Left lung (tissue), 10 donors: ENCODE measurements around the gene PRICKLE4. TPM values are rescaled to one million over a fixed set of nuclear protein-coding genes. Genes with fewer than 3 reads are reported as not detected.
"Not testable (repeated sequence)": the region's sequence is repeated elsewhere in the genome, so short reads cannot be mapped to it uniquely, and the experiment has no call there.

Experiments used
- ATAC-seq: fragments of 200-7000 bp; cut with Tn5 transposase; one replicate; pipeline ENCODE4 v1.9.1; 2020; ENCODE audit warnings: moderate library complexity
- DNase-seq, 4 donors: peaks; one replicate each; pipeline ENCODE4 v3.0.0-alpha.2; 2013 to 2020
- H3K27ac ChIP-seq, 2 donors: fragments of 200-600 bp; sonication (generic) in 1 of 2; one replicate each; pipeline versions ENCODE4 v1.5.0 to v1.8.0; 2020 to 2021
- H3K27me3 ChIP-seq, 2 donors: fragments of 200-600 bp; sonication (generic) in 1 of 2; one replicate each; pipeline versions ENCODE4 v1.5.0 to v1.8.0; 2020 to 2021
- H3K36me3 ChIP-seq, 2 donors: fragments of 200-600 bp; sonication (generic) in 1 of 2; one replicate each; pipeline versions ENCODE4 v1.5.0 to v1.8.0; 2020 to 2021
- H3K4me1 ChIP-seq, 2 donors: fragments of 200-600 bp; one replicate each; pipeline ENCODE4 v1.8.0; 2021
- H3K4me3 ChIP-seq, 2 donors: fragments of 200-600 bp; sonication (generic) in 1 of 2; one replicate each; pipeline versions ENCODE4 v1.5.0 to v1.8.0; 2020 to 2021; ENCODE audit warnings: mild to moderate bottlenecking in 1 of 2
- H3K9me3 ChIP-seq, 2 donors: fragments of 200-600 bp; sonication (generic) in 1 of 2; one replicate each; pipeline versions ENCODE4 v1.5.0 to v1.8.0; 2020 to 2021
- intact Hi-C, 2 donors: fragments of 100-400 bp; cut with DNase I; formaldehyde crosslinking; loops; one replicate each; pipeline versions ENCODE4 v1.11.2 to v1.14.2; 2022
- polyA plus RNA-seq, 6 donors: library from polyadenylated mRNA; unstranded; fragments of 120-200 nt; gene quantifications; one replicate each; pipeline ENCODE4 v1.2.1, GENCODE V29; 2013; ENCODE audit not compliant: insufficient read length in 6 of 6
- total RNA-seq, 2 donors: library from RNA; stranded (reverse); fragmentation: NEBNext Ultra II Directional; extraction: Animal tissue kit (Norgen Biotek cat#: 25700); gene quantifications; one replicate each; pipeline ENCODE4 v1.2.1, GENCODE V29; 2021
- TF ChIP-seq, protein P1 (sequence below), 2 donors: fragments of 200-600 bp; sonication (generic) in 1 of 2; IDR thresholded peaks; one replicate each; pipeline versions ENCODE4 v1.5.0 to v1.8.0; 2021; ENCODE audit warnings: antibody characterized with exemption in 2 of 2
- donor health status: DM: no; HTN: yes; CAD: no.
- donor health status: DM: no; HTN: no; CAD: no.

The PRICKLE4 gene
- total and polyA plus RNA-seq, 8 donors: 4.5 to 13.7 (median 10.3) TPM

DNA sequence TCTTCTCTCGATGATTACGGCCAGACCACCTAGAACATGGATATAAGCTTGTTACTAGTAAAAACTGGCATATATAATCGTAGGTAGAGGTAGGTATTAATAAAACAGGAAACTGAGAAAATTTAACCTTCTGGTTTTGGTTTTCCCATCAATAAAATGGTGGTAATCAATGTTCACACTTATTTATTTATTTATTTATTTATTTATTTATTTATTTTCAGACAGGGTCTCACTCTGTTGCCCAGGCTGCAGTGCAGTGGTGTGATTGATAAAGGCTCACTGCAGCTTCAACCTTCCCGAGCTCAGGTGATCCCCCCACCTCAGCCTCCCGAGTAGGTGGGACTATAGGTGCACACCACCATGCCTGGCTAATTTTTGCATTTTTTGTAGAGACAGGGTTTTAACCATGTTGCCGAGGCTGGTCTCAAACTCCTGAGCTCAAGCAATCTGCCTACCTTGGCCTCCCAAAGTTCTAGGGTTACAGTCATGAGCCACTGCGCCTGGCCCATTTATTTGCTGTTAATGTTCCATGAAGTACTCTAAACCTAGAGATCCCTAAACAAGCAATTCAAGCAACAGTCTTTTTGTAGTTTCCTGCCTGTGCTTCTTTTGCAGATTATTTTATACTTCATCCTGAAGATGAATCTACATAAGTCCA is 18.4 kb downstream of the PRICKLE4 start:
- Histone ChIP-seq H3K36me3 (peaks cover 0 to 44% of the 10 kb centered on the region in 2 donors), H3K4me3 (no peak overlapping the region), H3K27ac (no peak overlapping the region), H3K4me1 (no peaks in the 10 kb centered on the region), H3K27me3 (no peaks in the 10 kb centered on the region), H3K9me3 (no peaks in the 10 kb centered on the region)
- intact Hi-C loops: no loop called here
- TF ChIP-seq, protein P1, sequence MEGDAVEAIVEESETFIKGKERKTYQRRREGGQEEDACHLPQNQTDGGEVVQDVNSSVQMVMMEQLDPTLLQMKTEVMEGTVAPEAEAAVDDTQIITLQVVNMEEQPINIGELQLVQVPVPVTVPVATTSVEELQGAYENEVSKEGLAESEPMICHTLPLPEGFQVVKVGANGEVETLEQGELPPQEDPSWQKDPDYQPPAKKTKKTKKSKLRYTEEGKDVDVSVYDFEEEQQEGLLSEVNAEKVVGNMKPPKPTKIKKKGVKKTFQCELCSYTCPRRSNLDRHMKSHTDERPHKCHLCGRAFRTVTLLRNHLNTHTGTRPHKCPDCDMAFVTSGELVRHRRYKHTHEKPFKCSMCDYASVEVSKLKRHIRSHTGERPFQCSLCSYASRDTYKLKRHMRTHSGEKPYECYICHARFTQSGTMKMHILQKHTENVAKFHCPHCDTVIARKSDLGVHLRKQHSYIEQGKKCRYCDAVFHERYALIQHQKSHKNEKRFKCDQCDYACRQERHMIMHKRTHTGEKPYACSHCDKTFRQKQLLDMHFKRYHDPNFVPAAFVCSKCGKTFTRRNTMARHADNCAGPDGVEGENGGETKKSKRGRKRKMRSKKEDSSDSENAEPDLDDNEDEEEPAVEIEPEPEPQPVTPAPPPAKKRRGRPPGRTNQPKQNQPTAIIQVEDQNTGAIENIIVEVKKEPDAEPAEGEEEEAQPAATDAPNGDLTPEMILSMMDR (IDR thresholded peaks at IDR 0.05): no peak
- ATAC-seq (no peak), DNase-seq (no peak)

DNA sequence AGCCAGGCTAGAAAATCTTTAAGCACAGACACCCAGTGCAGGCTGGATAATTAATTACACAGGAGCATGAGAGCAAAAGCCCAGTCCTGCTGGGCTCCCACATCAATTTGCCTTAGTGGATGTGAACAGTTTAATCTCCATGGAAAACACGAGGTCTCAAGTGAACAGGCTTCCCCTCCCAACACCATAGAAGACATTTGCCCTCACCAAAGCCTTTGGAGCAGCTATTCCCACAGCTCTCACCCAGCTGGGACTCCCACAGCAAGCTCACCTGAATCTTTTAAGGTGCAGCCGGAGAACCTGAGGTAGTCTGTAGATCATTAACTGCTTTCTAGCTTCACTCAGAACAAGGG is 19.0 kb downstream of the PRICKLE4 start:
- intact Hi-C loops: no loop called here
- ATAC-seq: no peak
- H3K36me3 ChIP-seq: peaks cover 0 to 43% of the 10 kb centered on the region in 2 donors
- H3K27me3 ChIP-seq: no peaks in the 10 kb centered on the region
- no peak for DNase-seq
- no peak overlapping the region for H3K27ac ChIP-seq
- no peak overlapping the region for H3K4me3 ChIP-seq
- TF ChIP-seq, protein P1 (IDR thresholded peaks at IDR 0.05): no peak
- no peaks in the 10 kb centered on the region for H3K9me3 ChIP-seq
- H3K4me1 ChIP-seq: no peaks in the 10 kb centered on the region

DNA sequence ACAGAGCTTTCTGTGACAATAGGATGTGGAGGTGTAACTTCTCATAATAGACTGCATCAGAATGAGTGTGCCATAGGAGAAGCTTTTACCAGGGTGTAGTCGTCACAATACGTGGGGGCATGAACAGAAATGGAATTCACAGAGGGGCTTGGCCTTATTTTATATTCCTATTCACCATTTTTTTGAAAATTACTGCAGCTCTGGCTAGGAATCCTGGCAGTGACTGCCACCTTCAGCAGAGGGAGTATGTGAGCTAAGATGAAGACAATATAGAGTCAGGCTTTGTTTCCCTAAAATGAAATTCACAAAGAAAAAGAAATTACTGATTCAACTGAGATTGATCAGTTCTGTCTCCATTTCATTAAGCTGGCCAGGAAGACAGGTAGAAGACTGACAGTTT is 20.8 kb downstream of the PRICKLE4 start:
- no peak overlapping the region for H3K27ac ChIP-seq
- ATAC-seq (no peak), DNase-seq (no peak)
- intact Hi-C loops: no loop called here
- H3K4me3 ChIP-seq: no peak overlapping the region
- TF ChIP-seq, protein P1 (IDR thresholded peaks at IDR 0.05): peak in 1 of 2 donors; percentile 25
- no peaks in the 10 kb centered on the region for H3K9me3 ChIP-seq
- H3K4me1 ChIP-seq: no peaks in the 10 kb centered on the region
- H3K27me3 ChIP-seq: no peaks in the 10 kb centered on the region
- H3K36me3 ChIP-seq: peaks cover 0 to 36% of the 10 kb centered on the region in 2 donors

DNA sequence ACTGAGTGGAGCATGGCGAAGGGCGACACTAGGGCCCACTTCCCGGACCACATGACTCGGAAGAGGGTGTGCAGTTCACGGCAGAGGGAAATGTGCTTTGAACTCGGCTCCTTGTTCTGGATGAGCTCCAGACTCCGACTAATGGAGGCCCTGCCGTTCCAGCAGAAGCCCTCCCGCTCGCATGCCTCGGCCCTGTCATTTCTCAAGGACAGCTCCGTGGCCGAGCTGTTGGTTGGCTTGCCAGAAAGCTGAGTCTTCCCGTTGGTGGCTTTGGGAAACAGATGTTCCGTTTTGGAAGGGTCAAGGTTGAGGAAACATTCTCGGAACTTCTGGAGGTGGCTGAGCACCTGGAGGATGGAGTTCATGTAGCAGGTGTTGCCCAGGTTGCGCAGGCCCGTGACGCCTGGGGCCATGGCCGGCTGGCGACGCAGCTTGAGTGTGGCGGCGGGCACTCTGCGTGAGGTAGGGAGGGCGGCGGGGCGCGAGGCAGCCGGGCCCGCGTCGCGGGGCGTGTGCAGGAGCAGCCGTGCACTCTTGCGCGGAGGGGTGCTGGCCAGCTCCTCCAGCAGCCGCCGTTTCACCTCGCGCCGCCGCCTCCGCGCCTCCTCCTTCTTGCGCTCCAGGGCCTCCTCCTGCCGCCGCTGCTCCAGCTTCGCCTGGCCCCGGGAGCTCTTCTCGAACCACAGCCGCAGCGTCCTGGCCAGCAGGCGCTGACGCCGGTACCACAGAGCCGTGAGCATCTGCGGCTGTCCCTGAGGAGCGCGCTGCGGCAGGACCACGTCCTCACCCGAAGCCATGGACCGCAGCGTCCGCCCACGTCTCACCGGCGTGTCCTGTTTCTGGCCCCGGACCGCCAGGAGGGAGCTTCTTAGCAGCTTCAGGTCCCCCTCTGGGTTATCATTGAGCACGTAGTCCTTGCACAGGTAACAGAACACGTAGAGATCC is 25.5 kb downstream of the PRICKLE4 start:
- DNase-seq (no peak), ATAC-seq (no peak)
- Histone ChIP-seq H3K9me3 (no peaks in the 10 kb centered on the region), H3K27me3 (no peaks in the 10 kb centered on the region), H3K27ac (no peak overlapping the region), H3K4me1 (no peaks in the 10 kb centered on the region), H3K36me3 (peaks cover 0 to 15% of the 10 kb centered on the region in 2 donors), H3K4me3 (no peak overlapping the region)
- TF ChIP-seq, protein P1 (IDR thresholded peaks at IDR 0.05): no peak
- intact Hi-C loops: no loop called here

DNA sequence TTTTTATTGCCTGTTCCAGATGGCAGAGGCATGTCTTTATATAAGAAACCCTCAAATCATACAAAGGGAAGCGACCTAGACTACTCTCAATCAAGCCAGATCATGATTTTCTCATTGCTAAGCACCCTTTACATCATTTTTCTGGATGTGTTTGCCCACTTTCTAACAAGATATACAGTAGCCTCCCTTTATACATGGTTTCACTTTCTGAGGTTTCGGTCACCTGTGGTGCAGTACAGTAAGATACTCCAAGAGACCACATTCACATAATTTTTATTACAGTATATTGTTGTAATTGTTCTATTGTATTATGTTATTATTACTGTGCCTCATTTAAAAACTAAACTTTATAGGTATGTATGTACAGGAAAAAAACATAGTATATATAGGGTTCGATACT is 30.5 kb downstream of the PRICKLE4 start:
- H3K36me3 ChIP-seq: peaks cover 0 to 7% of the 10 kb centered on the region in 2 donors
- DNase-seq (no peak), ATAC-seq (no peak)
- no peaks in the 10 kb centered on the region for H3K4me1 ChIP-seq
- no peak overlapping the region for H3K27ac ChIP-seq
- TF ChIP-seq, protein P1 (IDR thresholded peaks at IDR 0.05): no peak
- intact Hi-C loops: no loop called here
- H3K9me3 ChIP-seq: no peaks in the 10 kb centered on the region
- no peak overlapping the region for H3K4me3 ChIP-seq
- H3K27me3 ChIP-seq: no peaks in the 10 kb centered on the region

DNA sequence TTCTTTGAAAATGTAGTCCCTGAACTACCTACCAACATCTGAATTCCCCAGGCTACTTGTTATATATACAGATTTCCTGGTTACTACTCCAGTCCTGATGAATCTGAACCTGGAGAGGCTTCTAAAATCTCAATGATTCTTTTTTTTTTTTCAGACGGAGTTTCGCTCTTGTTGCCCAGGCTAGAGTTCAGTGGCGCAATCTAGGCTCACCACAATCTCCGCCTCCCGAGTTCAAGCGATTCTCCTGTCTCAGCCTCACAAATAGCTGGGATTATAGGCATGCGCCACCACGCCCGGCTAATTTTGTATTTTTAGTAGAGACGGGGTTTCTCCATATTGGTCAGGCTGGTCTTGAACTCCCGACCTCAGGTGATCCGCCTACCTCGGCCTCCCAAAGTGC is 31.4 kb downstream of the PRICKLE4 start:
- H3K4me3 ChIP-seq, DNase-seq, H3K4me1 ChIP-seq, H3K36me3 ChIP-seq, H3K9me3 ChIP-seq, ATAC-seq, H3K27ac ChIP-seq, H3K27me3 ChIP-seq, intact Hi-C loops: not testable (repeated sequence)
